ENCODE measurements around the gene LRIT2. TPM values are rescaled to one million over a fixed set of nuclear protein-coding genes. Genes with fewer than 3 reads are reported as not detected.

The LRIT2 gene
- total RNA-seq, 4 donors from 2014 or later, result not detected

DNA sequence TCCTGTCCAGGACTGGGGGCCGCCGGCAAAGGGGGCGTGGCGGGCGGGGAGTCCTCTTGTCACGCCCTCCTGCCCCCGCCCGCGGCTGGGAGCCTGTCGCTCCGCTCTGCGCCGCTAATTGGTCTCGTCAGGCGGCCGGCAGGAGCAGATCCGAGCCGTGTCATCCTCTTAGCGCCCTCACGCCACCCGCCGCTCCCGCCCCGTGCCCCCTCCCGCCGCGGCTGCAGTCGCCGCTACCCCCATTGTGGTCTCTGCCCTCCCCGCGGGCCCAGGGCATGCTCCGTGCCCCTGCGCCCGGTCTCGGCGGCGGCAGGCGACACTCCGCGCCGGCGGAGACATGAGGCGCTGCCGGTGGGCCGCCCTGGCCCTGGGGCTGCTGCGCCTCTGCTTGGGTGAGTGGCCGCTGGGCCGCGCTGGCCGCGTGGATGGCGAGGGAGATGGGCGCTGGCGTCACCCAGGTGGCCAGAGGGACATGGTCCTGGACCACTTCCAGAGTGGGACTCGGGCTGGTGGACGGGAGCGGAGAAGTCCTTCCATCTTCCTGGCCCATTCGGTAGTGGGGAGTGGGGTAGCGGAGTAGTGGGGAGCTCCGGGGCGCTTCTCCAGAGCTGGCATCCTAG is 30.8 kb downstream of the LRIT2 start, which contains the start of gene CDHR1:
CDHR1 (plus strand) TSS at position 114 of the 620 bp plus-strand sequence; CDS start at position 338, 224 bp downstream.
- peak within 1 kb of the TSS; percentile 25 to 57 (median 38) for H3K4me3 ChIP-seq
- TF ChIP-seq EP300 (IDR thresholded peaks at IDR 0.05) (no peak), POLR2A (IDR thresholded peaks at IDR 0.05) (no peak)
- TF ChIP-seq, protein P1, sequence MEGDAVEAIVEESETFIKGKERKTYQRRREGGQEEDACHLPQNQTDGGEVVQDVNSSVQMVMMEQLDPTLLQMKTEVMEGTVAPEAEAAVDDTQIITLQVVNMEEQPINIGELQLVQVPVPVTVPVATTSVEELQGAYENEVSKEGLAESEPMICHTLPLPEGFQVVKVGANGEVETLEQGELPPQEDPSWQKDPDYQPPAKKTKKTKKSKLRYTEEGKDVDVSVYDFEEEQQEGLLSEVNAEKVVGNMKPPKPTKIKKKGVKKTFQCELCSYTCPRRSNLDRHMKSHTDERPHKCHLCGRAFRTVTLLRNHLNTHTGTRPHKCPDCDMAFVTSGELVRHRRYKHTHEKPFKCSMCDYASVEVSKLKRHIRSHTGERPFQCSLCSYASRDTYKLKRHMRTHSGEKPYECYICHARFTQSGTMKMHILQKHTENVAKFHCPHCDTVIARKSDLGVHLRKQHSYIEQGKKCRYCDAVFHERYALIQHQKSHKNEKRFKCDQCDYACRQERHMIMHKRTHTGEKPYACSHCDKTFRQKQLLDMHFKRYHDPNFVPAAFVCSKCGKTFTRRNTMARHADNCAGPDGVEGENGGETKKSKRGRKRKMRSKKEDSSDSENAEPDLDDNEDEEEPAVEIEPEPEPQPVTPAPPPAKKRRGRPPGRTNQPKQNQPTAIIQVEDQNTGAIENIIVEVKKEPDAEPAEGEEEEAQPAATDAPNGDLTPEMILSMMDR (IDR thresholded peaks at IDR 0.05), result no peak
- DNase-seq (ENCODE audit: low spot score in 2 of 2), result no peak
- H3K27ac ChIP-seq, result no peak within 1 kb of the TSS
- peaks cover 0 to 38% of the 10 kb centered on the region in 2 donors for H3K27me3 ChIP-seq
- no peaks in the 10 kb centered on the region for H3K9me3 ChIP-seq
- H3K36me3 ChIP-seq, result no peaks in the 10 kb centered on the region
- WGBS, 2 donors, result 0 to 5% methylated on average over 1 to 44 of the region's 61 CpGs
- peaks cover 0 to 19% (median 7%) of the 10 kb centered on the region in 4 donors for H3K4me1 ChIP-seq

DNA sequence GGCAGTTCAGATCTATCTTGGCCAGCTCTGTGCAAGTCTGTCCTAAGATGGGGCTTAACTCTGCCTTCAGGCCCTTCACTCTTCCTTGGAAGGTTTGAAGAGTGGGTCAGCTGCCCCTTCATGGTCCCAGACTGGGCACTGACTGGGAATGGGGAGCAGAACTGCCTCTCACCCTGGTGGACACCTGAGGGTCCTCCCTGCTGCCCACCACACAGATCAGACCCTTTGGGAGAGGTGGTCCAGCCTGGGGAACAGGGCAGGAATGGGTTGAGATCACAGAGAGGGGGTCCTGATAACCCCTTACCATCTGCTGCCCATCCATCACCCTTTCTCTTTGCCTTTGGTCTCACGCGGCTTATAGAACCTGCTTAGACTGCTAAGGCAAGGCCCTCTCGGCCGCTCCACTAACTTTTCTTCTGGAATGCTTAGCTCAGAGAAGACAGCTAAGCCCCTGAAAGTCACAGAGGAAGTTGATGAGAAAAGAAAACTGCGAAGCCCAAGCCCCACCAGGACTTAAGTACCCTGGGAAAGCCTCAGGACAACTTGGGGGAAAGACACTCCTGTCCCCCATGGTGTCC is 31.4 kb downstream of the LRIT2 start:
- H3K27ac ChIP-seq, result no peak overlapping the region
- H3K4me1 ChIP-seq, result peaks cover 0 to 19% (median 7%) of the 10 kb centered on the region in 4 donors
- TF ChIP-seq EP300 (IDR thresholded peaks at IDR 0.05) (no peak), POLR2A (IDR thresholded peaks at IDR 0.05) (no peak)
- TF ChIP-seq, protein P1 (IDR thresholded peaks at IDR 0.05), result no peak
- H3K36me3 ChIP-seq, result no peaks in the 10 kb centered on the region
- H3K9me3 ChIP-seq, result no peaks in the 10 kb centered on the region
- no peak for DNase-seq (ENCODE audit: low spot score in 2 of 2)
- peaks cover 0 to 38% of the 10 kb centered on the region in 2 donors for H3K27me3 ChIP-seq
- peak overlapping the region; percentile 25 to 57 (median 38) for H3K4me3 ChIP-seq
- WGBS, 2 donors, result 25 to 36% methylated on average over 5 of the region's 5 CpGs

DNA sequence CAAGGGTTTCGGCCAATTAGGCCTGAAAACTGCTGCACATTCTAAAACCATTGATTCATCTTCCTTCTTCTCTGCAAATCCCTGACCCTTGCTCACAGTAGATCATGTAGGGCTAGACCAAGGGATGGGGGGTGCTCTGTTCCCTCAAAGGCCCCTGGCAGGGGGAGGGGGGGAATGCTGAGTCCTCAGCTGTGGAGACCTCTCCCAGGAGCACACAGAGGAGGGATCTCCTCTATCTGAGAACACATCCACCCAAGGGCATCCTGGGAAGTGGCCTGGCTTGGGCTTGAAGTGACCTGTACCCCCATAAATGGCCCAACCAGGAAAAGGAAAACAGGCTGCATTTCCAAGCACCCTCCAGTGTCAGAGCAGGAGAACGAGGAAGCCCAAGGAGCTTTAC is 32.0 kb downstream of the LRIT2 start:
- H3K36me3 ChIP-seq, result no peaks in the 10 kb centered on the region
- no peak for DNase-seq (ENCODE audit: low spot score in 2 of 2)
- TF ChIP-seq EP300 (IDR thresholded peaks at IDR 0.05), result no peak
- TF ChIP-seq, protein P1 (IDR thresholded peaks at IDR 0.05), result no peak
- no peak for TF ChIP-seq POLR2A (IDR thresholded peaks at IDR 0.05)
- peaks cover 0 to 19% (median 7%) of the 10 kb centered on the region in 4 donors for H3K4me1 ChIP-seq
- WGBS, 2 donors, result 97 to 100% methylated on average over 2 of the region's 2 CpGs
- H3K9me3 ChIP-seq, result no peaks in the 10 kb centered on the region
- H3K27ac ChIP-seq, result no peak overlapping the region
- H3K27me3 ChIP-seq, result peaks cover 0 to 38% of the 10 kb centered on the region in 2 donors
- H3K4me3 ChIP-seq, result no peak overlapping the region

DNA sequence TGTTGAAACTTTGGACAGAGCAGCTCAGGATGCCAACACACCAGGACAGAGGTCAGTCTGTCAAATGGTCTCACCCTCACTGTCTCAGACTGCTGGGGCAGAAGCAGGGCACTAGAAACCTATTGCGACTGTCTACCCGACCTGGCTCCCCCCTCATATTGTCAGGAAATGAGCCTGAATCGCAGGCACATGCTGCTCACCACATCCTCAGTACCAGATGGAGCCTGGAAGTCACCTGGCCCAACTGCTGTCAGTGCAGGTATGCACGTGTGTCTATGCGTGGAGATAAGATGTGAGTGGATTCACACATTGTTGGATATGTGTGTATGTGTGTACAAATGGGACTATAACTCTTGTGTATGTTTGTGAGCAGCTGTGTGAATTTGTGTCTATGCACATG is 34.2 kb downstream of the LRIT2 start:
- peaks cover 0 to 27% of the 10 kb centered on the region in 2 donors for H3K27me3 ChIP-seq
- H3K4me1 ChIP-seq, result peaks cover 0 to 19% (median 7%) of the 10 kb centered on the region in 4 donors
- no peaks in the 10 kb centered on the region for H3K36me3 ChIP-seq
- 74 to 90% methylated on average over 5 of the region's 5 CpGs for WGBS, 2 donors
- DNase-seq (ENCODE audit: low spot score in 2 of 2), result no peak
- H3K4me3 ChIP-seq, result no peak overlapping the region
- H3K27ac ChIP-seq, result no peak overlapping the region
- TF ChIP-seq, protein P1 (IDR thresholded peaks at IDR 0.05), result no peak
- TF ChIP-seq POLR2A (IDR thresholded peaks at IDR 0.05) (no peak), EP300 (IDR thresholded peaks at IDR 0.05) (no peak)
- no peaks in the 10 kb centered on the region for H3K9me3 ChIP-seq

DNA sequence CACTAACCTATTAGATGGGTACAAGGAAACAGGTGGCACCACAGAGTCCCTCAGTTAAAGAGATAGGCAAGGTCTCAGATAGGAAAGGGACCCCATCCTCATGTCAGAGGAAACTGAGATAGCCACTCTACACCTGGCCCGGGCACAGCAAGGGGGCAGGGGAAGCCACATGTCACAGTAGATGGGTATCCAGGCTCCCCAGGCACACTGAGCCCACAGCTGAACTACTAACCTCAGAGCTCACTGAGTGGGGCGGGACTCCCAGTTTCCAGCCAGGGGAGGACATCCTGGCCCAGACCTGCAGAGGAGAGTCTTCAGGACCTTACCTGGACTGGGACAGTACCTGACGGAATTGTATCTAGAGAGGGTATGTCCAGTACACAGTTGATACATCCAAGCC is 34.7 kb downstream of the LRIT2 start:
- WGBS, 2 donors, result 85 to 93% methylated on average over 3 of the region's 3 CpGs
- H3K27me3 ChIP-seq, result peaks cover 0 to 23% of the 10 kb centered on the region in 2 donors
- no peaks in the 10 kb centered on the region for H3K36me3 ChIP-seq
- peaks cover 0 to 19% (median 7%) of the 10 kb centered on the region in 4 donors for H3K4me1 ChIP-seq
- H3K9me3 ChIP-seq, result no peaks in the 10 kb centered on the region
- no peak for TF ChIP-seq EP300 (IDR thresholded peaks at IDR 0.05)
- TF ChIP-seq, protein P1 (IDR thresholded peaks at IDR 0.05), result no peak
- TF ChIP-seq POLR2A (IDR thresholded peaks at IDR 0.05), result no peak
- no peak overlapping the region for H3K27ac ChIP-seq
- H3K4me3 ChIP-seq, result no peak overlapping the region
- no peak for DNase-seq (ENCODE audit: low spot score in 2 of 2)
